Skin epidermis (tissue), 12 donors: Measurements from ENCODE around the gene ERICH4.
"Not testable (repeated sequence)": the region's sequence is repeated elsewhere in the genome, so short reads cannot be mapped to it uniquely, and the experiment has no call there.

Experiments
- H3K27ac ChIP-seq, 21 experiments: fragments of 200-600 bp; sonication (generic) in 11 of 21; one replicate each; pipeline ENCODE4 v1.5.0; 2020; ENCODE audit warnings: mild to moderate bottlenecking in 3 of 21, inconsistent platforms in 2 of 21, moderate library complexity in 2 of 21
- H3K4me3 ChIP-seq, 7 experiments: fragments of 200-600 bp; sonication (generic) in 2 of 7; one replicate each; pipeline ENCODE4 v1.5.0; 2020; ENCODE audit warnings: inconsistent platforms in 2 of 7, mild to moderate bottlenecking in 2 of 7, moderate library complexity in 1 of 7

The ERICH4 gene

GRCh38 chr19:41430922-41431321 lies 12.0 kb upstream of the ERICH4 start:
- H3K4me3 ChIP-seq = no peak overlapping the region
- no peak overlapping the region for H3K27ac ChIP-seq

DNA sequence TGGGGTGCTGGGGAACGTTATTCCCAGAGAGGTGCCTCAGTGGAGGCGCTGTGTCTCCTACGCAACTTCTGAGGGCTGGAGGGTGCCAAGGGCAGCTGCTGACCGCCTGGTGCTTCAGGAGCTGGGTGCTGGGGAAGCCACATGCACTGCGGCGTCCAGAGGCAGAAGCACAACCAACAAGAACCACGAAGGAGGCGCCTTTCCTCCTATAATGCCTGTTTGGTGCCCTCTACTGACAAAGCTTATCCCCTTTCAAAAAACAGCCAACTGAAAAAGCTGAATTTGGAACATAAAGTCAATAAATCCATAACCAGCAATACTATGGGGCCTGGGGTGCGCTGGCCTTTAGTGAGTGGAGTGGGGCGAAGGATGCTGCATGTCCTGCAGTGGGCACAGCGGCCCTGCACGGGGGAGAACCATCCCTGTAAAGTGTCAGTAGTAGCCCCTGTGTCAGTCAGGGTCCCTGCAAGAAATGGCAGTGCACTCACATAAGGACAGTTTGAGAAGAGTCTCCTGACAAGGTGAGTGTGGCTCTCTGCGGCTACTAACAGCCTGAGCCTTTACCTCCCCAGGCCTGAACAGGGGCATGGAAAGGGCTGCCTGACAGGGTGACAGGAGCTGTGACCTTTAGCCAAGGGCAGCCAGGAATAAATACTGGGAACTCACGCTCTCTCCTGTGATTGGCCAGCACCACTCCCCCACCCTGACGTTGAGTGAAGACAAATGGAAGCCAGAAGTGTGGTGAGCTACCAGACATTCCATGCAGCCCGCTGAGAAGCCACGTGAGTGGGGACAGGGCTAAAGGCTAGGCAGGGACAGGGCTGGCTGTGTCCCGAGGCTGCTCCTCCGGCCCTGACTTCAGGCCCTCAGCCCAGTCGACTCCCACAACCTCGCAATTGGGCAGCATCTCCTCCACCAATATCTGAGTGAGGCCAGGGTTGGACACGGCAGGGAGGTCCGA lies 11.2 kb upstream of the ERICH4 start:
- Histone ChIP-seq H3K4me3 (no peak overlapping the region), H3K27ac (peak overlapping the region in 1 of 21 experiments; percentile 14)

DNA sequence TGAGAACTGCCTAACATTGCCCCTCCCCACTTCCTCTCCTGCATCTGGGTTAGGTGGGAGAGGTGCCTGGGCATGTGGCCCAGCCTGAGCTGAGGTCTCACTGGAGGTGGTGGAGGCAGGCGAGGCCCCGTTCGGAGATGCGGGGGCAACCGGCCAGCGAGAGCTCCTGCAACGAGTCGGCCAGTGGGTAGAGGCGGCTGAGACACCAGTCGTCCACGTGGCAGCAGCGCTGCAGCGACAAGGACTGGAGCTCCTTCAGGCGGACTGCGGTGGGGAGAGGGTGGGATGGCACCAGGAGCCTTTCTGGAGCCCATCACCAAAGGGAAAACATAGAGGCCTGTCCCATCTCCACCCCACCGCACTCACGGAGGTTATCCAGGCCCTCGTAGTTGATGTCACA lies 9.8 kb upstream of the ERICH4 start:
- no peak overlapping the region for H3K4me3 ChIP-seq
- no peak overlapping the region for H3K27ac ChIP-seq

DNA sequence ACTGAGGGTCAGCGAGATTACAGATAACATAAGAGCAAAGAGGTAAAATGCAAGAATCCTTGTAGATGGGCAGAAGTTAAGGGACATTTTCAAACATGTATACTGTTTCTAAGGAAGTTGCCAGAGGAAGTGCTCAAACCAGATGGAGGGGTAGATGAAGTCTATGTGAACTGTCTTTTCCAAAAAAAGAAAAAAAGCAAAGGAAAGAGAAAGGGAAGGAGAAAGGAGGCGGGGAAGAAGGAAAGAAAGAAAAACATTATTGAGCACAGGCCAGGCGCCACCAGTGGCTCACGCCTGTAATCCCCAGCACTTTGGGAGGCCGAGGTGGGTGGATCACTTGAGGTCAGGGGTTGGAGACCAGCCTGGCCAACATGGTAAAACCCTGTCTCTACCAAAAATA lies 8.5 kb upstream of the ERICH4 start:
- Histone ChIP-seq H3K27ac (no peak overlapping the region), H3K4me3 (no peak overlapping the region)

GRCh38 chr19:41435376-41435775 lies 7.6 kb upstream of the ERICH4 start:
- H3K4me3 ChIP-seq, H3K27ac ChIP-seq: not testable (repeated sequence)

DNA sequence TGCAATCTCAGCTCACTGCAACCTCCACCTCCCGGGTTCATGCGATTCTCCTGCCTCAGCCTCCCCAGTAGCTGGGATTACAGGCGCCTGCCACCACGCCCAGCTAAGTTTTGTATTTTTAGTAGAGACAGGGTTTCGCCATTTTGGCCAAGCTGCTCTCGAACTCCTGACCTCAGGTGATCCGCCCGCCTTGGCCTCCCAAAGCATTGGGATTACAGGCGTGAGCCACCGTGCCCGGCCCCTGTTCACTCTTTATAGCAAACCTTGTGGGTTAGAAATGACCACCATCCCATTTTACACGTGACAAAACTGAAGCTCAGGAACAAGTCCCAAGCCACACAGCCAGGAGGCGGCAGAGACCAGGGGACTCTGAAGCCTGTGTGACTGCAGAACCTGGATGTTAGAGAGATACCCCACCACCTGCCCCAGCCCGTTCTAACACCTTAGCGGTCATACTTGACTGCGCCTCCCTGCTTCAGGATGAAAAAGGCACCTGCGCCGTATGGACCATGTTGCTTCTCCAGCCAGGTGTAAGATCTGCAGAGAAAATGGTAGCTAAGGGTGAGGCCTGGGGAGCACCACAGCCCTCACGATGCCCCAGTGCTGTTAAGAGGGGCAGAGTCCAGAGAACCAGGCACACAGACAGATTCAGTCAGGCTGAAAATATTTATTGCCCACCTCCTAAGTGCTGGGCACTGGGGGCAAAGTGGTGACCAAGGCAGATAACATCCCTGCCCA lies 6.9 kb upstream of the ERICH4 start:
- no peak overlapping the region for H3K4me3 ChIP-seq
- no peak overlapping the region for H3K27ac ChIP-seq

DNA sequence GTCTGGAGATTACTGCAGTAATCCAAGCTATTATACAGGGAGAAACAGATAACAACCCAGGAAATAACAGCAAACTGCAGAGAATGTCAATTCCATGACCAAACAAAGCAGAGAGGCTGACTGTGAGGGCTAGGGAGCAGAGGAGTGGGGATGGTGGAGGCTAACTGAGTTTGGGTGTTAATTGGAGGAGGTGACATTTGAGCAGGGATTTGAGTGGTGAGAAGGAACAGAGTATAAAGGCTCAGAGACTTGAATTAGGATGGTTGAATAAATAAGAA lies 6.3 kb upstream of the ERICH4 start:
- H3K27ac ChIP-seq = no peak overlapping the region
- no peak overlapping the region for H3K4me3 ChIP-seq

- no peak overlapping the region for H3K27ac ChIP-seq
- H3K4me3 ChIP-seq = no peak overlapping the region
Measured at GRCh38 chr19:41437944-41438574, 4.9 kb upstream of the ERICH4 start.

GRCh38 chr19:41439441-41440222 lies 3.3 kb upstream of the ERICH4 start, which contains the start of gene DMAC2:
DMAC2 (minus strand) TSS chr19:41439912; CDS start chr19:41439899, 13 bp downstream.
- H3K27ac ChIP-seq = peak within 1 kb of the TSS; percentile 76 to 96 (median 91)
- H3K4me3 ChIP-seq = peak within 1 kb of the TSS; percentile 56 to 90 (median 83)

DNA sequence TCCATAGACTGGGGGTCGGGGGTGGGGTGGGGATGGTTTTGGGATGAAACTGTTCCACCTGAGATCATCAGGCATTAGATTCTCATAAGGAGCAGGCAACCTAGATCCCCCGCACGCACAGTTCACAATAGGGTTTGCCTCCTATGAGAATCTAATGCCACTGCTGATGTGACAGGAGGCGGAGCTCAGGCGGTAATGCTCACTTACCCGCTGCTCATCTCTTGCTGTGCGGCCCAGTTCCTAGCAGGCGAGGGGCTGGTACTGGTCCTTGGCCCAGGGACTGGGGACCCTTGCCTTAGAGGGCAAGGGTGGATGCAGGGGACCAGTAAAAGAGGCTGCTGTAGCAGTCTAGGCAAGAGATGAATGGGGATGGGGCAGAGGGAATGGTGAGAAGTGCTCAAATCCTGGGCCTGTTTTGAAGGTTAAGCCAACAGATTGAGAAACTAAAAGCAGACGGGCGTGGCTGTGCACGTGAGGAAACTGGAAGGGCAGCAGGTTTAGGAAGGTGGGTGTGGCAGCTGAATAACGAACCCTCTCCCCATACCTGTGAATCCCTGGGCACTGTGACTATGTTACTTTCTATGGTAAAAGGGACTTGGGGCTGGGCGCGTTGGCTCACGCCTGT lies 1.5 kb upstream of the ERICH4 start:
- Histone ChIP-seq H3K4me3 (no peak overlapping the region), H3K27ac (peak overlapping the region in 1 of 21 experiments; percentile 21)

DNA sequence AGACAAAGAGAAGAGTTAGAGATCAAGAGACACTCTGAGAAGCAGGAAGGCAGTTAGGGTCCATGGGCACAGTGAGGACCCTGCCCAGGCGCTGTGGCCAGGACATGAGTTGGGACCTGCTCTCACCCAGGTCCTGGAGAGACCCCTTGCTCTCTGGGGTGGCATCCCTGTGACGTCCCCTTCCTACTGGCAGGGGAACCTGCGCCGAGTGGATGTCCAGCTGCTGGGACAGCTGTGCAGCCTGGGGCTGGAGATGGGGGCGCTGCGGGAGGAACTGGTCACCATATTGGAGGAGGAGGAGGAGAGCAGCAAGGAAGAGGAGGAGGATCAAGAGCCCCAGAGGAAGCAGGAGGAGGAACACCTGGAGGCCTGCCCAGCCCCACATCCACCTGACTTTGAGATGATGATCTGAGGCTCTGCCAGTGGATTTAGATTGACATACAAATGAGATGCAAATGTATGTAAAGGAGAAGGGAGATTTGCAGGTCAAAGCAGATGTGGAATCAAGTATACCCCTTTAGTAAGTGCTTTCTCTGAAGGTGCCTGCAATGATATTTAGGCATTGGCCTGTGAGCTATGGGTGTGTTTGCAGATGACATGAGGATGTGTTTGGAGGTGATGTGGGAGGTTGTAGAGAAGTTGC lies 978 bp downstream of the ERICH4 start:
- H3K4me3 ChIP-seq = no peak overlapping the region
- H3K27ac ChIP-seq = no peak overlapping the region

GRCh38 chr19:41445575-41445974 lies 2.6 kb downstream of the ERICH4 start:
- no peak overlapping the region for H3K27ac ChIP-seq
- no peak overlapping the region for H3K4me3 ChIP-seq

DNA sequence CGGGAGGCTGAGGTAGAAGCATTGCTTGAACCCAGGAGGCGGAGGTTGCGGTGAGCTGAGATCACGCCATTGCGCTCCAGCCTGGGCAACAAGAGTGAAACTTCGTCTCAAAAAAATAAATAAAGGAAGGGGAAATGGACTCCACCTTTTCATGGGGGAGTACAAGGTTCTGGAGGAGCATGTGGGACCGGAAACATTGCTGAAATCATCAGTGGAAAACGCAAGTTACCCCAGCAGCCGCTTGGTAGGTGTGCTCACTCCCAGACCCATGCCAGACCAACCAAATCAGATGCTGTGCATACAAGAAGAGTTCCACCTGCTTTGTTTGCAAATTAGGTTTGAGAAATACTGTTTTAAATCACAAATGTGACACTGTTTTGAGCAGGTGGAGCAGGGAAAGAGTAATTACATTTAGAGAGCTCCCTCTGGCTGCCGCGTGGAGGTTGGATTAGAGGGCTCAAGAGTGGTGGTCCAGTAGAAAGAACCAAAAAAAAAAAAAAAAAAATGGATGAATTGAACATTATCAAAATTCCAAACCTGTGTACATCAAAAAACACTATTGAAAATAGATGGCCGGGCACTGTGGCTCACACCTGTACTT lies 4.9 kb downstream of the ERICH4 start:
- H3K4me3 ChIP-seq = no peak overlapping the region
- H3K27ac ChIP-seq = no peak overlapping the region

- Histone ChIP-seq H3K4me3 (no peak overlapping the region), H3K27ac (peak overlapping the region in 1 of 21 experiments; percentile 13)
Measured at GRCh38 chr19:41449079-41449864, 6.3 kb downstream of the ERICH4 start.

GRCh38 chr19:41449865-41450178 lies 6.9 kb downstream of the ERICH4 start:
- no peak overlapping the region for H3K4me3 ChIP-seq
- H3K27ac ChIP-seq = no peak overlapping the region

GRCh38 chr19:41452584-41453275 lies 9.8 kb downstream of the ERICH4 start:
- Histone ChIP-seq H3K27ac (no peak overlapping the region), H3K4me3 (no peak overlapping the region)

DNA sequence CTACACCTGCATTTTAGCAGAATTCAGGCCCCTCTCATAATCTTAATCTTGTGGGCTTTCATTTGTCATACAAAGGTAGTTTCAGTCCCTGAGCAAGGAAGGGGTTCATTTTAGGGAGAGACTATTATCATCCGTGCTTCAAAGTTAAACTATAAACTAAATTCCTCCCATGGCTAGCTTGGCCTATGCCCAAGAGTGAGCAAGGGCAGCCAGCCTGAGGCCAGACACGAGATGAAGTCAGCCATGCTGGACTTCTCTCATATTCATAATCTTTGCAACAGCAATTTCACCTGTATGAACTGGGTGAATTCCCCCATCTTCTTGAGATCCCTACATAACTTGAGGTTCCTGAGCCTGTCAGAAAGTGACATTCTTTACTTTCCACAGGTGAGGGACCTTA lies 13.0 kb downstream of the ERICH4 start:
- Histone ChIP-seq H3K27ac (no peak overlapping the region), H3K4me3 (no peak overlapping the region)
